ENCODE measurements around the gene KRAS.

KRAS gene

DNA sequence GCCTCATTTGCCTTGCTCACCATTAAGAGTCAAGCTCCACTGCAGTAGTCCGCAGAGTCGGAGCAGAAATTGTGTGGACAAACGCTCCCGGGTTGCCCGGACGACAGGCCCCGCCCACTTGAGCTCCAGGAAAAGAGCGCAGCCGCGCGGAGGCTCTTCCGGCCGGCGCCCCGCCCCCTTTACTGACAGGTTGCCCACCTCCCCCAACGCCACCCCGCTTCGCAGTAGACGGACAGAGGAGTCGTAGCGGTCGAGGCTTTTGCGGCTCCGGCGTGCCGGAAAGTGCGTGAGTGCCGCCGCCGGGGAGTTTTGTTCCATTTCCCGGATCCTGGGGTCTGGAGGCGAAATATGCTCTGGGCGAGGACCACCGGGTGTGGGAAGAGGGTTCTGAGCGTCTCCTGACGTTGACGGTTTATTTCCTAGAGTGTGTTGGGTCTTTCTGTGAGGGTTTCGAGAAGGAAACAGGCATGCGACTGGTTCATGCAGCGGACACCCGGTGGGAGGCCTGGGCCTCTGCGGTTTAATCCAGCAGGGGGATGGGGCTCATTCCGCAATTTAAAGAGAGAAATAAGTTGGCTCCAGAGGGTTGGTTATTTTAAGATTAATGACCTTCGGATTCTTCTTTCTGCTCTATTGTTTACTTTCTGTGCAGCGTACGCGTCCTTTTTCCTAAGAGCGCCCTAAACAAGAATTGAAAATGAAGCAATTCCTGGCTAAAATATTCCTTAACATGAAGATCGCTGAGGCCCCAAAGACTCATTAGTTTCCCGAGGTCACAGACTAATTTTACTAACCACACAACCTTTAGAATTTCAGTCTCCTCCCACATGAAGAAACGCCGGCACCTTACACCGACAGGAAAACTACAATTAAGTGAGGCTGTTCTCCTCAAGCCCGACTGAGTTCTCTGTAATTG lies 55.4 kb downstream of the KRAS start, which contains the start of the genes DNAI7 and ETFRF1:
Gene DNAI7, minus strand, starts transcription at position 105 of the 916 bp plus-strand sequence. Its CDS starts 82 bp downstream, at position 23.
Gene ETFRF1, plus strand, starts transcription at position 182 of the 916 bp plus-strand sequence. CDS start 8,720 bp downstream, outside the sequence.
- peak; percentile 89 for DNase-seq (ENCODE audit: low read depth)

GRCh38 chr12:25194722-25195055 lies 56.0 kb downstream of the KRAS start:
- no peak for DNase-seq (ENCODE audit: low read depth)

- DNase-seq (ENCODE audit: low read depth) = no peak
These were observed 56.5 kb downstream of the KRAS start for GRCh38 chr12:25194214-25194613.

- DNase-seq (ENCODE audit: low read depth) = no peak
These were observed 59.9 kb downstream of the KRAS start for GRCh38 chr12:25190793-25191192.

- no peak for DNase-seq (ENCODE audit: low read depth)
These were observed 61.1 kb downstream of the KRAS start for GRCh38 chr12:25189656-25190055.

GRCh38 chr12:25187781-25188180 lies 62.9 kb downstream of the KRAS start:
- no peak for DNase-seq (ENCODE audit: low read depth)

GRCh38 chr12:25186788-25187402 lies 63.8 kb downstream of the KRAS start:
- no peak for DNase-seq (ENCODE audit: low read depth)

GRCh38 chr12:25186038-25186787 lies 64.5 kb downstream of the KRAS start:
- no peak for DNase-seq (ENCODE audit: low read depth)

- no peak for DNase-seq (ENCODE audit: low read depth)
These were observed 66.6 kb downstream of the KRAS start for GRCh38 chr12:25184132-25184531.

GRCh38 chr12:25182765-25183164 lies 68.0 kb downstream of the KRAS start:
- DNase-seq (ENCODE audit: low read depth) = no peak

DNA sequence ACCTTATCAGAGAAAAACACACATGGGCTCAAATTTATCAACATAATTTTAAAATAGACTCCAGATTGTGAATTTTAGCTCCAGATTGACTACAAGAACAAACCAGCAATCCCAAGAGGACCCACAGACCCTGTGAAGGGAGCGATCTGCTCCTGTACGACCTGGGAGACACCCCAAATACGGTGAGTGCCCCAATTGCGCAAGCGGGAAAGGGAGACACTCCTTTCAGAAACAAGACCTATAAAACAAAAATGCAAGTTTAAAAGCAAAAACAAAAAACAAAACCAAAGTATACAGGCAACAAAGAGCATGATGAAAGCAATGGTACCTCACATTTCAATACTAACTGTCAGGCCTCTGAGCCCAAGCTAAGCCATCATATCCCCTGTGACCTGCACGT lies 87.9 kb downstream of the KRAS start:
- no peak for DNase-seq (ENCODE audit: low read depth)

DNA sequence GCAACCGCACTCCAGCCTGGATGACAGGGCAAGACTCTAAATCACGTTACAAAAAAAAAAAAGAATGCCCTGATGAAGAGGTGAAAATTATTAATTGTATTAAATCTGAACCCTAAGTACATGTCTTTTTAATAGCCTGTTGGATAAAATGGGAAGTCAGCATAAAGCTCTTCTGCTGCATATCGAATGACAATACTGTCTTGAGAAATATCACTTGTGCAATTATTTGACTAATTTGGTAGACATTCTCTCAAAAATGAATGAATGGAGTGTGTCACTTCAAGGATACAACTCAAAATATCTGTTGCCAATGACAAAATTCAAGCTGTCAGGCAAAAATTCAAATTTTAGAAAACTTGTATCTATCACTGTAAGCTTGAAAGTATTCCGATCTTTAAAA lies 94.7 kb downstream of the KRAS start:
- DNase-seq (ENCODE audit: low read depth) = no peak

GRCh38 chr12:25155022-25155576 lies 95.6 kb downstream of the KRAS start:
- no peak for DNase-seq (ENCODE audit: low read depth)

All from stimulated activated CD4-positive, alpha-beta T cell treated with anti-CD3 and anti-CD28 coated beads, Interleukin-2, amount 100 ng/mL, for 4 hours (primary cell).